ENCODE measurements around the gene NAP1L4. TPM values are rescaled to one million over a fixed set of nuclear protein-coding genes. Genes with fewer than 3 reads are reported as not detected.
A peak's percentile ranks its signal among the peaks of the same experiment; 100 is the strongest.

Gene NAP1L4
- total and polyA plus RNA-seq, 12 donors = 98.5 to 233 (median 182) TPM

DNA sequence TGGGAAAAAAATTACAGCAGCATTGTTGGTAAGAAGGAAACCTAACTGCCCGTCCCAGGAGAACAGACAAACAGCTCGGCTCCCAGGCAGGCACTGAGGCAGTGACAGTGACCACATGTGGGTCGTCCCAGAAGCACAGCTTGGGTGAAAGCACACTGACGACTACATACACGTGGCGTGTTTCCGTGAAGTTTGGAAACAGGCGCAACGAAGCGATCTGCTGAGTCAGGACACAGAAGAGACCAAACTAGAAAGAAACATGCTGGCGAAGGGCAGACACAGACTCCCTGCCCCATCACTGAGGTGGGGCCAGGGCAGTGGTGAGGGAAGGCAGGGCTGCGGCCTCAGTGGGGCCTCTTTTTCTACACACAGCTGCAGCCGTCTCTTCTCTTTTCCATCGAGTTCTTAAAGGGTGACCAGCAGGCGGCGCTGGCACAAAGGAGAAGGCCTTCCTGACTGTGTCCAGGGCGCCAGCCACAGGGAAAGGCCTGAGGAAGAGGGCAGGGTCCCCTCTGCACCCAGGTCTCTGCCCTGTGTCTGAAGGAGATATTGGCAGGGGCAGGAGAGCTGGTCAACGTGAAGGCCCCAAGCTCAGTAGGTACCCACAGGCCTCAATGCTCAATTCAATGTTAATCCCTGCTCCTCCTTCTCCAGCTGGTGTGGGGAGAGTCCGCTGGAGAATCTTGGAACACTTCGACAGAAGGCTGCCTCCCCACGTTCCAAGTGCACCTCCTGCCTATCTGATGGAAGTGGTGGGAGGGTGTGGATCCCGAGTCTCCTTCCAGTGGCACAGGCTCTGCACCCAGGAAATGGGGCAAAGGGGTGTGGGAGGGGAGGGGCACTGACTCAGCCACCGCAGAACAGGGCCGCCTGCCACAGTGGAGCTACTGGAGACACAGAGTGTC, 45.2 kb upstream of the NAP1L4 start:
- Histone ChIP-seq H3K4me3 (no peak overlapping the region), H3K4me1 (peaks cover 5 to 33% (median 16%) of the 10 kb centered on the region in 9 donors), H3K27me3 (no peaks in the 10 kb centered on the region), H3K27ac (peak overlapping the region in 5 of 10 donors; percentile 10 to 56 (median 22)), H3K36me3 (peaks cover 0 to 99% (median 34%) of the 10 kb centered on the region in 9 donors), H3K9me3 (no peaks in the 10 kb centered on the region)
- DNase-seq = peak; percentile 80 to 83
- WGBS, 2 donors = 57 to 60% methylated on average over 24 of the region's 24 CpGs
- peak; percentile 68 to 90 (median 78) for ATAC-seq
- intact Hi-C loops (cut with DNase I) = loop anchor here (1.0 to 10.0 kb wide), 8 partner anchors 54 to 180 kb away; partner anchors contain the start of gene MRGPRG (in 6 of the 10)
- TF ChIP-seq CTCF (IDR thresholded peaks at IDR 0.05) = peak; percentile 72 to 93 (median 84)

DNA sequence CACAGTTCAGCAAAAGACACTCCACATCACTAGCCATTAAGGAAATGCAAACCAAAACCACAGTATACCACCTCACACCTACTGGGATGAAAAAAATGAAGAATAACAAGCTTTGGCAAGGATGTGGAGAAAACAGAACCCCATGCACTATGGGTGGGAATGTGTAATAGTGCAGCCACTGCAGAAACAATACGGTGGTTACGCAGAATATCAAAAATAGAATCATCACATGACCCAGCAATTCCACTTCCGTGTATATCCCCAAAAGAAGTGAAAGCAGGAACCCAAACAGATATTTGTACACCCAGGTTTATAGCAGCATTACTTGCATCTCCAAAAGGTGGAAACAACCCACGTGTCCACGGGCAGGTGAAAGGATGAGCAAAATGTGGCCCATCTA, 44.3 kb upstream of the NAP1L4 start:
- DNase-seq (no peak), ATAC-seq (peak in 6 of 8 donors; percentile 37 to 68 (median 52))
- H3K27me3 ChIP-seq = no peaks in the 10 kb centered on the region
- intact Hi-C loops (cut with DNase I) = loop anchor here in 8 of 10 donors (2.0 to 10.0 kb wide), 5 partner anchors 54 to 181 kb away; partner anchors contain the start of gene MRGPRG (in 6 of the 8)
- peaks cover 0 to 97% (median 36%) of the 10 kb centered on the region in 9 donors for H3K36me3 ChIP-seq
- H3K9me3 ChIP-seq = no peaks in the 10 kb centered on the region
- no peak for TF ChIP-seq CTCF (IDR thresholded peaks at IDR 0.05)
- WGBS, 2 donors = 64 to 72% methylated on average over 5 of the region's 5 CpGs
- H3K4me1 ChIP-seq = peaks cover 0 to 31% (median 11%) of the 10 kb centered on the region in 9 donors
- no peak overlapping the region for H3K4me3 ChIP-seq
- H3K27ac ChIP-seq = peak overlapping the region in 3 of 10 donors; percentile 10 to 56 (median 43)

DNA sequence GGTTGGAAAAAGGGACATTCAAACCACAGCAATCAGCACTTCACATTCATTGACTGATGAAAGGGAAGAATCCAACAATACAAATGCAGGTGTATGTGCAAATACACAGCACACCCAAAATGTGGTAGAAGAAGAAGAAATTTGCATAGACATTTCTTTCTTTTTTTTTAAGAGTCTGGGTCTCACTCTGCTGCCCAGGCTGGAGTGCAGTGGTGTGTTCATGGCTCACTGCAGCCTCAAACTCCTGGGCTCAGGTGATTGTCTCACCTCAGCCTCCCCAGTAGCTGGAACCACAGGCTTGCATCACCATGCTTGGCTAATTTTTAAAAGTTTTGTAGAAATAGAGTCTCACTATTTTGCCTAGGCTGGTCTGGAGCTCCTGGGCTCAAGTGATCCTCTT, 43.2 kb upstream of the NAP1L4 start:
- H3K27ac ChIP-seq = no peak overlapping the region
- peaks cover 0 to 94% (median 33%) of the 10 kb centered on the region in 9 donors for H3K36me3 ChIP-seq
- intact Hi-C loops (cut with DNase I) = loop anchor here in 6 of 10 donors (5.0 to 10.0 kb wide), 2 partner anchors 119 to 182 kb away; partner anchors contain the start of gene MRGPRG (in 6 of the 6)
- H3K9me3 ChIP-seq = no peaks in the 10 kb centered on the region
- DNase-seq (no peak), ATAC-seq (no peak)
- H3K4me1 ChIP-seq = peaks cover 0 to 42% (median 11%) of the 10 kb centered on the region in 9 donors
- no peak overlapping the region for H3K4me3 ChIP-seq
- no peak for TF ChIP-seq CTCF (IDR thresholded peaks at IDR 0.05)
- no peaks in the 10 kb centered on the region for H3K27me3 ChIP-seq

- Histone ChIP-seq H3K4me1 (peaks cover 0 to 24% (median 9%) of the 10 kb centered on the region in 9 donors), H3K36me3 (peaks cover 0 to 92% (median 46%) of the 10 kb centered on the region in 9 donors), H3K27me3 (no peaks in the 10 kb centered on the region), H3K27ac (peak overlapping the region in 3 of 10 donors; percentile 9 to 37 (median 29)), H3K9me3 (no peaks in the 10 kb centered on the region), H3K4me3 (no peak overlapping the region)
- intact Hi-C loops (cut with DNase I) = loop anchor here in 1 of 10 donors (10.0 kb wide), 1 partner anchor 124 kb away; no protein-coding TSS in a partner anchor
- ATAC-seq = peak in 3 of 8 donors; percentile 33 to 40 (median 34)
- no peak for TF ChIP-seq CTCF (IDR thresholded peaks at IDR 0.05)
- 62 to 71% methylated on average over 18 of the region's 18 CpGs for WGBS, 2 donors
- DNase-seq = no peak
Measured at GRCh38 chr11:3030289-3031070, 38.4 kb upstream of the NAP1L4 start.

Measured in heart right ventricle (tissue), 16 donors.